HG03558 (cell line): ENCODE results near the gene SDCCAG8.
A peak's percentile ranks its signal among the peaks of the same experiment; 100 is the strongest.

Source experiments
- ATAC-seq: cut with Tn5 transposase; IDR thresholded peaks from one replicate; pipeline ENCODE4 v1.9.1; 2021; ENCODE audit warnings: moderate number of reproducible peaks; ENCODE audit not compliant: unreplicated experiment; ENCODE audit errors: extremely low read depth

SDCCAG8 gene

DNA sequence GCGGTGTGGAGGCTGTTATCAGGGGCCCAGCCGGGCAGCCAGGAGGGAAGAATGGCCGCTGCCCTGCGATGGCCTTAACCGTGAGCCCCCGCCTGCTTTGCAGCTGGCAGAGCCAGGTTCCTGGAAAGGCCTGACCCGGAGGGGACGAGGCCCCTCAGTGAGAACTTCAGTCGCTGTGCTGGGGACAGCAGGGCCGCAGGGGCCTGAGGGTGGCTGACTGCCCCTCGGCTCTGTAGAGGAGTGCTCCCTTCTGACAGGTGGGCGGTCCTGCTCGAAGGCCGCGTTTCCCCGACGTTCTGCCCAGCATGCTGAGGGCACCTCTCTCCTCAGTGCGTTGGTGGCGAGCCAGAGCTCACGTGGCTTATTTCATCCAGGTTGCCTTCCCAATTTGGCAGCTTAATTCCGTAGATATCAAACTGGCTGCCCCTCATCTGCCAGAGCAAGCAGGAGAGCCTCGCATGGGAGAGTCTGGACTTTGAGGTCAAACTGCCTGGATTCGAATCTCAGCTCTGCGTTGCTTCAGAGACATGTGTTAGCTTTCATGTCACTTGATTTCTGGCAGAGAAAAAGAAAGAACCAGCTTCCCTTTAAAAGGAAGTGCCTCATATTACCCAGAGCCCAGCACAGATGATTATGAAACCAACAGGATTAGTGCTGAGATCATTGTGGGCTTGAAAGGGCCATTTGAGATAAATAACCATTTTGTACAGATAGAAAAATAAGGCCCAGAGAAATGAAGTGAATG is 239.8 kb downstream of the SDCCAG8 start:
- ATAC-seq, result no peak

DNA sequence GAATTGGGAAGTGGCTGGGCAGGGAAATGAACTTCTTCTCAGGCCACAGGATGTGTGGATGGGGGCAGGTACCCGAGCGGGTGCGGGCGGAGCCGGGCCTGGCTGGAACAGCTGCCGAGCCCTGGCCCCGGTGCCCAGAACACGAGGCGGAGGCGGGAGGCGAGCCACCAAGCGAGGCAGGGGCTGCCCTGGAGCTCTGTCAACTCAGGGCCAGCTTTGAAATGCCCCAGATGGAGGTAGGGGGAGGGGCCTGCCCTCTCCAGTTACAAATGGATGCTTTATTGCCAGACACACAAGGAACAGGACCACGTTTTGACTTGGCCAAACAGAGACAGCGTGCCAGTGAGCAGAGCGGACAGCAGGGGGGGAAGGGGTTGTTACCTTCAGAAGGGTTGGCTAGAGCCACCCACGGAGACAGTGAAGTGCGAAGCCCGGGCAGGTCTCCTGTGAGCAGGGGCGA is 240.4 kb downstream of the SDCCAG8 start:
- no peak for ATAC-seq

GRCh38 chr1:243496806-243497205 is 241.0 kb downstream of the SDCCAG8 start:
- no peak for ATAC-seq

DNA sequence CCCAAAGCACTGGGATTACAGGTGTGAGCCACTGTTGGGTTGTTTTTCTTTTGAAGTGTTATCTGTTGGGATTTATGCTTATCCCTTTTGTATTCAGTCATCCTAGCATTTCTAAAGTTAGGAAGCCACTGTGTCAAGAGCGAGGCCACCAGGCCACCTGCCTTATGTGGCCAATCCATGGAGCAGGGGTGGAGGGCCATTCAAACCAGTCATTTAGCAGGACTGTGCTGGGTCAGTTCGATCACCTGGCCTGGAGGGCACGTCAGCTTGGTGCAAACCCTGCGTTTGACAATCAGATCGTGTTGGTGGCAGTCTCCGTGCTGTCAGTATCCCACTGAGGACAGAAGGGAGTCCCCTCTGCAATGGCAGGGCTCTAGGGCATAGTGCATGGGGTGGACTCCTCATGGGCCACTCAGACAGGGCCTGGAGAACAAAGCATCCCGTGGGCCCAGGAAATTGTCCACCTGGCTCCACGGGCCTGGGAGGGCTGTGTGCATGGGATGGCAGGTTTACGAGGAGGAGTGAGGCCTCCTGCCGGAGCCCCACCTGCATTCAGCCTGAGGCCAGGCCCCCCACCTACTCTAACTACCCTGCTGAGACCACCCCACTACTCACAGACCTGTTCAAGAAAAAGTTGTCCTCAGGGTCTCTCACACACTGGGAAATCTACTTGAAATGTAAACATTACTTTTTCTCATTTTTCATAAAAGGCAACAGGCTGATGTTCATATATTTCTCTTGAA is 242.3 kb downstream of the SDCCAG8 start:
- ATAC-seq, result no peak

DNA sequence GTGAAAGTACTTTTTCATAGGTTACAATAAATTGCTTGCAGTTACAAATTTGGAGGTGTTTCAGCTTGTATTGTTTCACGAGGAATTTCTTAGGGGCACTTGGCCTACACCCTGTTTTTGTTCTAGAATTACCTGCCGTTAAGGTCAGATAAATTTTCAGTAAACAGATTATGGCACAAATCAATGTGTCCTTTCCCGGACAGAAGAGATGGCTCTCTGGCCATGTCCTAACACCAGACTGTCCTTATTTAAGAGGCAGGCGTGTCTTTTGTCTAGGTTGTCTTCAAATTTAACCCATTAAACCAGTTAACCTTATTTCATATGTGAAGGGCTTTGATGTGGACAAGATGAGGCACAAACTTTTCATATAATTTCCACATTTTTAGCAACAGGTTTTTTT is 243.4 kb downstream of the SDCCAG8 start:
- no peak for ATAC-seq

DNA sequence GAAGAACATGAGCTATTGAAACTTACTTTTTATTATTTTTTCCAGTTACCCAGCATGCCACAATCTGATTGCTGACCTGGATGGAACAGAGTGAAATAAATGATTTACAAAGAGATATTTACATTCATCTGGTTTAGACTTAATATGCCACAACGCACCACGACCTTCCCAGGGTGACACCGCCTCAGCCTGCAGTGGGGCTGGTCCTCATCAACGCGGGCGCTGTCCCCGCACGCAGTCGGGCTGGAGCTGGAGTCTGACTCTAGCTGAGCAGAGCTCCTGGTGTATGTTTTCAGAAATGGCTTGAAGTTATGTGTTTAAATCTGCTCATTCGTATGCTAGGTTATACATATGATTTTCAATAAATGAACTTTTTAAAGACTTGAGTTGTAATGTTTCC is 243.9 kb downstream of the SDCCAG8 start:
- no peak for ATAC-seq

GRCh38 chr1:243500512-243500911 is 244.7 kb downstream of the SDCCAG8 start:
- ATAC-seq, result no peak

GRCh38 chr1:243501002-243501401 is 245.2 kb downstream of the SDCCAG8 start:
- ATAC-seq, result no peak

- ATAC-seq, result no peak
Measured at GRCh38 chr1:243503155-243503554, 247.3 kb downstream of the SDCCAG8 start.

- no peak for ATAC-seq
Measured at GRCh38 chr1:243505986-243506689, 250.3 kb downstream of the SDCCAG8 start.

DNA sequence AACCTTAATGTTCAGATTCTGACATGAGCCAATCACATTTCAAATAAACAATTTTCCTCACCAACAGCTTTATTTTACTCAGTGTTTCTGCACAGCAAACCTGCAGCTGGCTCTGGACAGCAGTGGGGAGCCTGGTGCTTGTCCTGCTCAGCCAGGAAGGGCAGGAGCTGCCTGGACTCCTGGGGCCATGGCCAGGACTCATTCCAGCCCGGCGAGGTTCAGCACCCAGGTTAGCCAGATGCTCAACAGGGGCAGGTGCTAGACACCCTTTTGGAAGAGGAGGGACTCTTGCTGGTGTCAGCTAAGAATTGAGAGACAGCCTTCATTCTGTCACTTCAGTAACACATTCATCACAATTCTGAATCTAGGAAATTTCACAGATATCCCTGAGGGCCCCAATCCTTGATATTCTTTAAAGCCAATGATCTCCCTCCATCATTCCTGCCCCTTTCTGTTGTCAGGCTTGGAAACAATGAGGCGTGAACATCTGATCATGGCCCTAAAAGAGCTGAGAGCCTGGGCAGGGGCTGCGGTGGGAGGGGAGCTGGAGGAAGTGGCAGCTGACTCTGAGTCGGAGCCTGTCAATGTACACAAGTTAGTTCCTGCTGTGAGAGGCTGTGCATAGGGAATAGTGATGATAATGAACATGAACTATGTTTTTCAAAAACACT is 251.3 kb downstream of the SDCCAG8 start:
- ATAC-seq, result no peak

DNA sequence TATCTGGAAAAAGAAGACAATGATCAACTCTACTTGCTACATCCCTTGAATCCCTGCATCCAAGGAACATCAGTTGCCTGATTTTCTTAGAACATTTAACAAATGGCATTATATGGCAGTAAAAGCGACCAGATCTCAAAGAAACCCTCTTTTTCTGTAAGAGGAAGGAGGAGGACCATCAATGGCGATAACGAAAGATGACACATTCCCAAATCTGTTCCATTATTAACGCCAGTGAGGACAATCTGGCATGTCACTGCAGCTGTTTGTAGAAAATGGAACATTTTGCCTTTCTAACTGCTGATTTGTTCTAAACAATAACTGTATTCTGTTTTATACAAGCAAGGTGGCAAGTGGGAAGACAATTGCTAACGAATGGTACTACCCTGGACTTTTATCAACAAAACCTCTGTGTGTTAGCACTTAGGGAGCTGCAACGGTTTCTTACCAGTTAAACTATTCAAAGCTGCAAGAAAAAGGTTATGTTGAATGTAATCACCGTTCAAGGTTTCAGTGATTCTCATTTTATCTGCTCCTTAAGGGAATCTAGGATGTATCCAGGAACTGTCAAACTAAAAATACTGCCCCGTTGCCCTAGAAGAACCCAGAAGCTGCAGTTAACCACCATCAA is 251.9 kb downstream of the SDCCAG8 start:
- no peak for ATAC-seq

- ATAC-seq, result peak; percentile 54
Measured at GRCh38 chr1:243508303-243508713, 252.5 kb downstream of the SDCCAG8 start.

DNA sequence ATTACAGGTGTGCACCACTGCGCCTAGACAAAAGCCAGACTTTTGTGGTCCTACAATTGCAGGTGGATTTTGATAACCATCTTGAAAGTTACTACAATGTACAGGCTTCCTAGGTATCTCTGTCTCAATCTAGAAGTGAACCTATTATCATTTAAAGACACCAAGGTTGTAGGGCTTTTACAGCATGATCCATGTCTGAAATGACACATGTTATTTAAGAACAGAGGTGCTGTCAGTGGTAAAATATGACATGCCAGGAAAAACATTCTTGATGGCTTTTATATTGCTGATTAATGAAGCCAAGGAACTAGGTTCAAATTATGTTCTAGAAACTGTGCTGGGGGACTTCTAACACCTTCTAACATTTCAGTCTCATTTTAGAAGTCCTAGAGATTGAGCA is 253.1 kb downstream of the SDCCAG8 start:
- ATAC-seq, result no peak

DNA sequence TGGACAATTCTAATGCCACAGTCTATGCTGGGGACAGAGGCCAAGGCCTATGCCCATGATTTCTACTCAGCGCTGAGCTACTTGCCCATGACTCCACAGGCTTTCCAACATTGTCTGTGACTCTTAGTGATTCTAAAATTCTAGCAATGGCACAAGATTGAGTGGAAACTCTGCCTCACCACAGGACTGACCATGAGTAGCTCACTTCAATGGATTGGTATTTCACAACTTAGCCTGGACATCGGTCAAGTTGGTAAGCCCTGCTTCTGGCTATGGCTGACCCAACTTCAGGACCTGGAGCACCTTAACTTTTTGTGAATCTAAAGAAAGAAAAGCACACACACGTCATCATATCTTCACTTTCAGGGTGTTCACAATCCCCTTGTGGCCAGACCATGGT is 255.1 kb downstream of the SDCCAG8 start:
- ATAC-seq, result no peak

DNA sequence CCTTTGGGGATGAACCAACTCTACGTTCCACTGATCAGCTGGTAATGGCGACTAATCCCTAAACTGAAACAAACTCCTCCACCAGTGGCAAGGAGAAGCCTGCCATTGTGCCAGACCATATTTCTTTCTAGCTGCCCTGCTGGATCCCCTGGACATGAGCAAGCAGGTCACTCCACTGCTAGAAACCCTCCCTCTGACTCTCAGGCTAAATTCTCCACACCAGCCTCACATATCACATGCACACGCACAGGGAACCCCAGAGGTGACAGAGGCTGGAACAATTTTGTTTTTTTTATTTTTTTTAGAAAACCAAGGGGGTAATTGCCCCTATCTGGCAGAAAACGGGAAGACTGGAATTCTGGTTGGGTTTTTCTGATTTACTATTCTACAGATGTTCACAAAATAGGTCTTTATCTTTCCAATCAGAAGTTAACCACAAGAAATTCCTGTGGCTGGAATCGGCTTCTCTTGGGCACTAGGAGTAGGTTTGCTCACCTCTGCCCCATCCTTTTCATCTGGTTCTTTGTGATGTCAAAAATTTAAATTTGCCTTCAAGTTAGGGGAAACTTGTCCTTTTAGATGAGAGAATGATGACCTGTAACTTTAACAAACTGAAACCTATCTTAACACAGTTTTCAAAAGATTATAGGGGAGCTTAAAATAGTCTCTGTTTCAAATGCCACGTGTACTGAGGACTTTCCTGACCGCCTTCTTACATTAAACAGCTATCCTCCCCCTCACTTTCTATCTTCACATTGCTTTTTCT is 258.1 kb downstream of the SDCCAG8 start:
- ATAC-seq, result no peak

DNA sequence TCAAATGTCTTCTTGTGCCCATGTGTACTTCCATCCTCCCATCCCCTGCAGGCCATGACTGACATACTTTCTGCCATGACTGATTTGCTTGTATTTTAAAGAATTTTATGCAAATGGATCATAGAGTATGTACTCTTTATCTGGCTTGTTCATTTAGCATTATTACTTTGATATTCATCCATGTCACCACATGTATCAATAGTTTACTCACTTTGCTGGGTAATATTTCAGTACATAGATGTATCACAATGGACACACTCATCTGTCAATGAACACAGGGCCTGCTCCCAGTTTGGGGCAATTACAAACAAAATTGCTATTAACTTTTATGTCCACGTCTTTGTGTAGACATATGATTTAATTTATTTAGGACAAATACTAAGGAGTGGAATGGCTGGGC is 259.1 kb downstream of the SDCCAG8 start:
- no peak for ATAC-seq

- no peak for ATAC-seq
Measured at GRCh38 chr1:243520831-243521230, 265.0 kb downstream of the SDCCAG8 start.

DNA sequence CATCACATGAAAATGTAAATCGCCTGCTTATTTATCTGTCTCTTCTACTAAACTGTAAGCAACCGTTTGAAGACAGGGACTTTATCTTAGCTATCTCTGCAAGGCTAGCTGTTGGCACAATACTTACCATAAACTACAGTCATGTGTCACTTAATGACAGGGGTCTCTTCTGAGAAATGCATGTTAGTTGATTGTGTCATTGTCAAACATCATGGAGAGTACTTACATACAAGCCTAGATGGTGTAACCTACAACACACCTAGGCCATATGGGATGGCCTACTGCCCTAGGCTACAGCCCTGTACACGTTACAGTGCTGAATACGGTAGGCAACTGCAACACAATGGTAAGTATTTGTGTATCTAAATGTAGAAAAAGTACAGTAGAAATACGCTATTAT is 267.9 kb downstream of the SDCCAG8 start:
- no peak for ATAC-seq
